WI38 (cell line): ENCODE results near the gene ZNRF1.
"Not testable (repeated sequence)": the region's sequence is repeated elsewhere in the genome, so short reads cannot be mapped to it uniquely, and the experiment has no call there.

Source experiments
- H3K4me3 ChIP-seq: 2 replicates; pipeline ENCODE4 v1.5.1; 2011; ENCODE audit warnings: low read depth, mild to moderate bottlenecking, control low read depth, low read length
- TF ChIP-seq, protein P1 (sequence below): IDR thresholded peaks from 2 replicates; pipeline ENCODE4 v1.5.1; 2012; ENCODE audit warnings: low read depth, mild to moderate bottlenecking, control low read depth, low read length

The ZNRF1 gene

DNA sequence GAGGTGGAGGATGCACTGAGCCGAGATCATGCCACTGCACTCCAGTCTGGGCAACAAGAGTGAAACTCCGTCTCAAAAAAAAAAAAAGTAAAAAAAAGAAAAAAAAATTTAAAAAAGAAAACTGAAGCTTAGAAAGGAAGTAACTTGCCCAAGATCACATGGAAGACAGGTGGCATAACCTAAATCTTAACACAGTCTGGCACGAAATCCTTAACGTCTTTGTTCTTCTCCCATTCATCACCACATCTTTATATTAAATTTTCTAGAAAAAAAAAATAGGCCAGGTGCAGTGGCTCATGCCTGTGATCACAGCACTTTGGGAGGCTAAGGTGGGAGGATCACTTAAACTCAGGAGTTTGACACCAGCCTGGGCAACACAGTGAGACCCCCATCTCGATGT, 23.2 kb upstream of the ZNRF1 start:
- TF ChIP-seq, protein P1, sequence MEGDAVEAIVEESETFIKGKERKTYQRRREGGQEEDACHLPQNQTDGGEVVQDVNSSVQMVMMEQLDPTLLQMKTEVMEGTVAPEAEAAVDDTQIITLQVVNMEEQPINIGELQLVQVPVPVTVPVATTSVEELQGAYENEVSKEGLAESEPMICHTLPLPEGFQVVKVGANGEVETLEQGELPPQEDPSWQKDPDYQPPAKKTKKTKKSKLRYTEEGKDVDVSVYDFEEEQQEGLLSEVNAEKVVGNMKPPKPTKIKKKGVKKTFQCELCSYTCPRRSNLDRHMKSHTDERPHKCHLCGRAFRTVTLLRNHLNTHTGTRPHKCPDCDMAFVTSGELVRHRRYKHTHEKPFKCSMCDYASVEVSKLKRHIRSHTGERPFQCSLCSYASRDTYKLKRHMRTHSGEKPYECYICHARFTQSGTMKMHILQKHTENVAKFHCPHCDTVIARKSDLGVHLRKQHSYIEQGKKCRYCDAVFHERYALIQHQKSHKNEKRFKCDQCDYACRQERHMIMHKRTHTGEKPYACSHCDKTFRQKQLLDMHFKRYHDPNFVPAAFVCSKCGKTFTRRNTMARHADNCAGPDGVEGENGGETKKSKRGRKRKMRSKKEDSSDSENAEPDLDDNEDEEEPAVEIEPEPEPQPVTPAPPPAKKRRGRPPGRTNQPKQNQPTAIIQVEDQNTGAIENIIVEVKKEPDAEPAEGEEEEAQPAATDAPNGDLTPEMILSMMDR, result no peak
- H3K4me3 ChIP-seq, result no peak overlapping the region

DNA sequence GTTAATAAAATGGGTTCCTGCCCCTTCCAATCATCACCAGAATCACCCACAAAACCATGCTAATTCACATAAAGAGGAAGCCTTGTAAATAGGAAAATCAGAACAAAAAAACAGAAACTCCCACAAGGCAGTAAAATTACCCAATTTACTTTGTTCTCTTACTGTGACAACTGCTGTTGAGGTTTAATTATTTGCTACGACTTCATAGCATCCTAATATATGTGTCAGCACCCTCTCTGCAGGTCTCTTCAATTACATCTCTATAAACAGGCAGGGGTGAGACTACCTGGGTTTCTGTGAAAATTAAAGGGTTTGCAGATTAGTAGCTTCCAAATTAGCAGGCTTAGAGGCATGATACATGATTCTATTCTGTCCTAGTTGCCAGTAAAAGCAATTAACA, 16.6 kb upstream of the ZNRF1 start:
- TF ChIP-seq, protein P1, result no peak
- H3K4me3 ChIP-seq, result no peak overlapping the region

DNA sequence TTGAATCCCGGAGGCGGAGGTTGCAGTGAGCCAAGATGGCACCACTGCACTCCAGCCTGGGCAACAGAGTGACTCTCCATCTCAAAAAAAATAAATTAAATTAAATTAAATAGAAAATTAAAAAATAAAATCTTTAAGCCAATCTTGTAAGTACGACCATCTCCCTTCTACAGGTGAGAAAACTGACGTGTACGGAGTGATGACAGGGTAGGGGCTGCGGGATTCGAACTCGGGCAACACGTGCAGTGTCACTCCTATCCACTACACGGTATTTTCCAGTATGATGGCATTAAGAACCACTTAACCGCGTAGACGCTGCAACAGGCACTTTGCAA, 14.7 kb upstream of the ZNRF1 start:
- peak overlapping the region; percentile 99 for H3K4me3 ChIP-seq
- TF ChIP-seq, protein P1, result no peak

DNA sequence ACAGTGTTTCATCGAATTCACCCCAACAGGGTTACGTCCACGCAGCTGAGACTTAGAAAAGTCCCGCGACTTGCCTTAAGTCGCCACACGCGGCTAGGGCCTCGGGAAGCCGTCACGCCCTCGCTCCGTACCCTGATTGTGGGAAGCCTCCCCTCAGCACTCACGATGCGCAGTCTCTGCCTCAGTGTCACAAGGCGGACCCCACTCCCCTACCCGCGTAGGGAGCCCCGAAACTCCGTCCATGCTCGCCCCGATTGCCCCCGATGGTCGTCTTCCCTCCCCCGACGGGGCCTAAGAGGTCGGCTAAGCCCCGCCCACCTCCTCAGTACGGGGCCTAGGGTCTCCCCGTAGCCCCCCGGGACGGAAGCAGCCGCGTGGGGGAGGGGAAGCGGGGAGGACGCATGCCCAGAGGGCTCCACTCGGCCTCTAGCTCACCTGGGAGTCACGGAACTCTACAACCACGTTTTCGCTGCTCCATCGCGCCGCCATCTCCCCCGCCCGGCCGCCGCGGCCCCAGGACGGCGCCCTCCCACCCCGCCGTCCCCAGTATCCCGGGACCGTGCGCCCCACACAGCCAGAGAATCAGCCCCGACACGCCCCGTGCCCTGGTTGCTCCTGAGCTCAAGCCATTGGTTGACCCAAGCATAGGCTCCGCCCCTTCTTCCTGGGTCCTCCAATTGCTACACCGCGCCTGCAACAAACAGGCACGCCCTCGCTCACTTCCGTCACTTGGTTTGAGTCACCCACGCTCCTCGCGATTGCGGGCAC, 14.1 kb upstream of the ZNRF1 start, which contains the start of gene WDR59:
TSS of gene WDR59 (minus strand) at position 595 of the 768 bp plus-strand sequence. CDS start at position 489, 106 bp downstream.
- H3K4me3 ChIP-seq, result peak within 1 kb of the TSS; percentile 99
- TF ChIP-seq, protein P1, result no peak

DNA sequence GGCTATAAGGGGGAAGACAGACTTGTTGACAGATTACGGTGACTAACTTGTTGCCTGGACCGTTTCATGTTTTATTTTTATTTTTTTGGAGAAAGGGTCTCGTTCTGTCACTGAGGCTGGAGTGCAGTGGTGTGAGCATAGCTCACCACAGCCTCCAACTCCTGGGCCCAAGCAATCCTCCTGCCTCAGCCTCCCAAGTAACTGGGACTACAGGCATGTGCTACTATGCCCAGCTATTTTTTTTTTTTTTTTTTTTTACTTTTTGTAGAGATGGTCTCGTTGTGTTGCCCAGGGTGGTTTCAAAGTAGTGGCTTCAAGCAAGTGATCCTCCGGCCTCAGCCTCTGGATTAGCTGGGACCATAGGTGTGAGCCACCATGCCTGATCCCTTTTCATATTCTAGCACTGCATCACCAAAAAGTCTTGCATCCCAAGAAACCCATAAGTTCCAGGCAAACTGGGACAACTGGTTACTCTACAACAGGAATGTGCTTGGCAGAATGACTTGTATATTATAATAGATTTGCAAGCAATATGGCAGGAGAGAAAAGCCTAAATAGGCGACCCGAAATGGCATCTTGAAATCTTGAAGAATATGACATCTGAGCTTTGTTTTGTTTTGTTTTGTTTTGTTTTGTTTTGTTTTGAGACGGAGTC, 11.7 kb upstream of the ZNRF1 start:
- H3K4me3 ChIP-seq, result no peak overlapping the region
- TF ChIP-seq, protein P1, result no peak

DNA sequence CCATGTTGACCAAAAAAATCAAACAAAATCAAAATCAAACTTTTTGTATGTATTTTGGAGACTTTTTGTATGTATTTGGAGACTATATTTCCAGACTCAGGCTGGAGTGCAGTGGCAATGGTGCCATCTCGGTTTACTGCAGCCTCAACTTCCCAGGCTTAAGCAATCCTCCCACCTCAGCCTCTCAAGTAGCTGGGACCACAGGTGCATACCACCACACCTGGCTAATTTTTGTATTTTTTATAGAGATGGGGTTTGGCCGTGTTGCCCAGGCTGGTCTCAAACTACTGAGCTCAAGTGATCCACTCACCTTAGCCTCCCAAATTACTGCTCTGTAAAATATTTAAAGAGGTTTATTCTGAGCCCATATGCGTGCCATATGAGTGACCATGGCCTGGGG, 9.0 kb upstream of the ZNRF1 start:
- H3K4me3 ChIP-seq, result not testable (repeated sequence)

DNA sequence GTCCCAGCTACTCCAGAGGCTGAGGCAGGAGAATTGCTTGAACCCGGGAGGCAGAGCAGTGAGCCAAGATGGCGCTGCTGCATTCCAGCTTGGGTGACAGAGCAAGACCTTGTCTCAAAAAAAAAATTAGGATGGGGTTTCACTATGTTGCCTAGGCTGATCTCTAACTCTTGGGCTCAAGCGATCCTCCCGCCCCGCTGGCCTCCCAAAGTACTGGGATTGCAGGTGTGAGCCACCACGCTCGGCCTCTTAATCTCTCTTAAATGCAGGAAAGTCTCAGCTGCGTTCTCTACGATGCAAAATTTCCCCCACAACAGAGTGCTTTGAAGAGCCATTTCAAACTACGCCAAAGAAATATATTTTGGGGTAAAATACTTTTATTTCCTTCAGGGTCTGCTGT, 8.0 kb upstream of the ZNRF1 start:
- H3K4me3 ChIP-seq, result no peak overlapping the region
- TF ChIP-seq, protein P1, result no peak

DNA sequence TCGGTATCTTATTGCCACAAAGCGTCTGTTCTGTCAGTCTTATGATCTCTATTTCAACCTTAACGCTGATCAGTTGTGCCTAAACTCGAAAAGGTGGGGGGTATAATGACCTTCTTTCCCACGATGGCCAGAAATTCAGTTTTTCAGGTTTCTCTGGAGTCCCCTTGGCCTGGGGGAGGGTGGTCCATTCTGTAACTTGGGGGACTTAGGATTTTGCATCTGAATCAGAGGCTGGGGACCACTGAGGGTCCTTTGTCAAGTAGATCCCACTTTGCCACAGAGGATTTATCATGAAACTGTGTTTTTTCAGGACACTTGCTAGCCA, 7.6 kb upstream of the ZNRF1 start:
- H3K4me3 ChIP-seq, result no peak overlapping the region
- TF ChIP-seq, protein P1, result no peak
